ENCODE measurements around the gene TMEM121B. TPM values are rescaled to one million over a fixed set of nuclear protein-coding genes. Genes with fewer than 3 reads are reported as not detected.

The TMEM121B gene
- polyA plus RNA-seq, 1 donor (not counting 4 experiments of a cell fraction or from before 2014, with no cell fraction given): not detected

GRCh38 chr22:17109113-17109865, 11.9 kb downstream of the TMEM121B start:
- Histone ChIP-seq H3K9me3 (ENCODE audit: control insufficient read depth, low read depth, low read length) (no peaks in the 10 kb centered on the region), H3K27me3 (ENCODE audit: control insufficient read depth, extremely low read depth, insufficient read depth, low read length) (no peaks in the 10 kb centered on the region), H3K36me3 (ENCODE audit: control insufficient read depth in 2 of 2, extremely low read depth in 1 of 2, insufficient read depth in 2 of 2, low read length in 2 of 2) (peaks cover 16 to 24% of the 10 kb centered on the region in 2 experiments), H3K9me1 (ENCODE audit: control insufficient read depth, extremely low read depth, insufficient read depth, low read length) (no peaks in the 10 kb centered on the region), H3K4me1 (ENCODE audit: control insufficient read depth, extremely low read depth, insufficient read depth, low read length) (no peaks in the 10 kb centered on the region), H3K9ac (ENCODE audit: control insufficient read depth, extremely low read depth, insufficient read depth, low read length) (no peak overlapping the region), H3K4me3 (ENCODE audit: control insufficient read depth in 2 of 3, extremely low read depth in 1 of 3, insufficient read depth in 2 of 3, low read depth in 1 of 3, low read length in 3 of 3) (no peak overlapping the region), H3K79me2 (ENCODE audit: control insufficient read depth, insufficient read depth, low read length) (no peaks in the 10 kb centered on the region), H4K20me1 (ENCODE audit: control insufficient read depth, extremely low read depth, insufficient read depth, low read length) (peaks cover 4% of the 10 kb centered on the region), H3K27ac (ENCODE audit: control insufficient read depth, insufficient read depth, low read length) (no peak overlapping the region), H3K4me2 (ENCODE audit: control insufficient read depth, extremely low read depth, insufficient read depth, low read depth, low read length) (no peak overlapping the region), H2AFZ (ENCODE audit: control insufficient read depth, low read length) (no peak overlapping the region)
- FAIRE-seq: no peak
- DNase-seq (ENCODE audit: low read depth, low spot score): no peak
- dilution Hi-C loops (cut with MboI; ENCODE audit: extremely low pct_ligation_motif_present, low sequenced_read_pairs): no loop called here
- TF ChIP-seq CTCF (optimal IDR thresholded peaks at IDR 0.05 in 1 of 3, IDR thresholded peaks at IDR 0.05 in 1 of 3, conservative IDR thresholded peaks at IDR 0.05 in 1 of 3; ENCODE audit: extremely low read depth in 1 of 3, insufficient read depth in 2 of 3, low read length in 3 of 3): no peak

- dilution Hi-C loops (cut with MboI; ENCODE audit: extremely low pct_ligation_motif_present, low sequenced_read_pairs): no loop called here
- no peak overlapping the region for H3K4me3 ChIP-seq (ENCODE audit: control insufficient read depth in 2 of 3, extremely low read depth in 1 of 3, insufficient read depth in 2 of 3, low read depth in 1 of 3, low read length in 3 of 3)
- peaks cover 18 to 24% of the 10 kb centered on the region in 2 experiments for H3K36me3 ChIP-seq (ENCODE audit: control insufficient read depth in 2 of 2, extremely low read depth in 1 of 2, insufficient read depth in 2 of 2, low read length in 2 of 2)
- no peak overlapping the region for H2AFZ ChIP-seq (ENCODE audit: control insufficient read depth, low read length)
- no peaks in the 10 kb centered on the region for H3K79me2 ChIP-seq (ENCODE audit: control insufficient read depth, insufficient read depth, low read length)
- DNase-seq (ENCODE audit: low read depth, low spot score): no peak
- TF ChIP-seq CTCF (optimal IDR thresholded peaks at IDR 0.05 in 1 of 3, IDR thresholded peaks at IDR 0.05 in 1 of 3, conservative IDR thresholded peaks at IDR 0.05 in 1 of 3; ENCODE audit: extremely low read depth in 1 of 3, insufficient read depth in 2 of 3, low read length in 3 of 3) (no peak), EZH2 (IDR thresholded peaks at IDR 0.05; ENCODE audit: low read length) (no peak)
- no peaks in the 10 kb centered on the region for H3K9me1 ChIP-seq (ENCODE audit: control insufficient read depth, extremely low read depth, insufficient read depth, low read length)
- FAIRE-seq: no peak
- H3K4me2 ChIP-seq (ENCODE audit: control insufficient read depth, extremely low read depth, insufficient read depth, low read depth, low read length): no peak overlapping the region
- peaks cover 4% of the 10 kb centered on the region for H4K20me1 ChIP-seq (ENCODE audit: control insufficient read depth, extremely low read depth, insufficient read depth, low read length)
- no peaks in the 10 kb centered on the region for H3K4me1 ChIP-seq (ENCODE audit: control insufficient read depth, extremely low read depth, insufficient read depth, low read length)
- no peak overlapping the region for H3K27ac ChIP-seq (ENCODE audit: control insufficient read depth, insufficient read depth, low read length)
- no peaks in the 10 kb centered on the region for H3K27me3 ChIP-seq (ENCODE audit: control insufficient read depth, extremely low read depth, insufficient read depth, low read length)
- H3K9me3 ChIP-seq (ENCODE audit: control insufficient read depth, low read depth, low read length): no peaks in the 10 kb centered on the region
- H3K9ac ChIP-seq (ENCODE audit: control insufficient read depth, extremely low read depth, insufficient read depth, low read length): no peak overlapping the region
These were observed 12.7 kb downstream of the TMEM121B start for GRCh38 chr22:17108256-17109112.

Data from keratinocyte (primary cell).